GM18517 (cell line): ENCODE data around the gene GUCY1B1.
"Not testable (repeated sequence)": the region's sequence is repeated elsewhere in the genome, so short reads cannot be mapped to it uniquely, and the experiment has no call there.

Source experiments
- ATAC-seq: cut with Tn5 transposase; IDR thresholded peaks from one replicate; pipeline ENCODE4 v1.9.1; 2021; ENCODE audit warnings: mild to moderate bottlenecking, moderate library complexity; ENCODE audit not compliant: unreplicated experiment

The GUCY1B1 gene

GRCh38 chr4:155797581-155797980 lies 38.8 kb downstream of the GUCY1B1 start:
- not testable (repeated sequence) for ATAC-seq

GRCh38 chr4:155799116-155799793 lies 40.4 kb downstream of the GUCY1B1 start:
- ATAC-seq = no peak

GRCh38 chr4:155799794-155800123 lies 40.9 kb downstream of the GUCY1B1 start:
- no peak for ATAC-seq

GRCh38 chr4:155800685-155801343 lies 42.0 kb downstream of the GUCY1B1 start:
- no peak for ATAC-seq

- ATAC-seq = no peak
Measured at GRCh38 chr4:155802190-155802959, 43.6 kb downstream of the GUCY1B1 start.

- ATAC-seq = no peak
Measured at GRCh38 chr4:155805016-155805415, 46.2 kb downstream of the GUCY1B1 start.

GRCh38 chr4:155807021-155807420 lies 48.2 kb downstream of the GUCY1B1 start:
- no peak for ATAC-seq

GRCh38 chr4:155809835-155810234 lies 51.0 kb downstream of the GUCY1B1 start:
- ATAC-seq = peak; percentile 99

GRCh38 chr4:155811083-155811482 lies 52.3 kb downstream of the GUCY1B1 start:
- no peak for ATAC-seq

- no peak for ATAC-seq
Measured at GRCh38 chr4:155818639-155819038, 59.8 kb downstream of the GUCY1B1 start.

GRCh38 chr4:155819066-155819465 lies 60.2 kb downstream of the GUCY1B1 start:
- ATAC-seq = no peak

- ATAC-seq = no peak
Measured at GRCh38 chr4:155820887-155821518, 62.2 kb downstream of the GUCY1B1 start.

- ATAC-seq = peak; percentile 61
Measured at GRCh38 chr4:155822572-155822971, 63.8 kb downstream of the GUCY1B1 start.

- no peak for ATAC-seq
Measured at GRCh38 chr4:155828628-155829027, 69.8 kb downstream of the GUCY1B1 start.

GRCh38 chr4:155832664-155833063 lies 73.8 kb downstream of the GUCY1B1 start:
- ATAC-seq = no peak

GRCh38 chr4:155837203-155837796 lies 78.5 kb downstream of the GUCY1B1 start:
- ATAC-seq = no peak

- ATAC-seq = no peak
Measured at GRCh38 chr4:155842080-155842479, 83.3 kb downstream of the GUCY1B1 start.

- ATAC-seq = no peak
Measured at GRCh38 chr4:155846929-155847328, 88.1 kb downstream of the GUCY1B1 start.

- ATAC-seq = no peak
Measured at GRCh38 chr4:155849042-155849441, 90.2 kb downstream of the GUCY1B1 start.

- no peak for ATAC-seq
Measured at GRCh38 chr4:155853189-155853588, 94.4 kb downstream of the GUCY1B1 start.

GRCh38 chr4:155854582-155855226 lies 95.9 kb downstream of the GUCY1B1 start:
- no peak for ATAC-seq
